ENCODE results near the gene KCNV2. TPM values are rescaled to one million over a fixed set of nuclear protein-coding genes. Genes with fewer than 3 reads are reported as not detected.

KCNV2 gene
- not detected in 2 replicates for total RNA-seq

DNA sequence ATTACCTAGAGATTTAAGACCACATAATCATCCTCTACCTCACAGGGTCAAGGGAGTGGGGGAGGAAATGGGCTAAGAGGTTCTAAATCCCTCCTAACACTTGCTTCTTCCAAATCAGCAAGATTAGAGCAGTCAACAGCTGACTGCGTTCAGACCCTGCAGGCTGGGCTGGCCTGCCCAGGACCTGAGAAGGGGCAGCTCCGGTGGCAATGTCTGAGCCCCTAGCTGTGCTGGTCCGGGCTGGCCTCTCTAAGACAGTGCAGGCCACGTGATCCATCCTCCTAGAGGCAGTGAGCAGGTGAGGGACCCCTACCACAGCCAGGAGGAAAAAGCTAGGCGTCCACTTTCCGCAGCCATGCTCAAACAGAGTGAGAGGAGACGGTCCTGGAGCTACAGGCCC lies at the start of gene KCNV2:
Gene KCNV2, plus strand, starts transcription at position 126 of the 400 bp plus-strand sequence. Its CDS starts 230 bp downstream, at position 356.

Other genes with a start within 250 kb of the KCNV2 start
- 14.0 and 19.3 TPM in 2 replicates for gene VLDLR, start 95.7 kb upstream of the KCNV2 start, total RNA-seq
- 14.4 and 36.5 TPM in 2 replicates for gene PUM3, start 126.6 kb downstream of the KCNV2 start, total RNA-seq

Data from pericardium fibroblast (primary cell).